ENCODE data around the gene RNASE7.

The RNASE7 gene

DNA sequence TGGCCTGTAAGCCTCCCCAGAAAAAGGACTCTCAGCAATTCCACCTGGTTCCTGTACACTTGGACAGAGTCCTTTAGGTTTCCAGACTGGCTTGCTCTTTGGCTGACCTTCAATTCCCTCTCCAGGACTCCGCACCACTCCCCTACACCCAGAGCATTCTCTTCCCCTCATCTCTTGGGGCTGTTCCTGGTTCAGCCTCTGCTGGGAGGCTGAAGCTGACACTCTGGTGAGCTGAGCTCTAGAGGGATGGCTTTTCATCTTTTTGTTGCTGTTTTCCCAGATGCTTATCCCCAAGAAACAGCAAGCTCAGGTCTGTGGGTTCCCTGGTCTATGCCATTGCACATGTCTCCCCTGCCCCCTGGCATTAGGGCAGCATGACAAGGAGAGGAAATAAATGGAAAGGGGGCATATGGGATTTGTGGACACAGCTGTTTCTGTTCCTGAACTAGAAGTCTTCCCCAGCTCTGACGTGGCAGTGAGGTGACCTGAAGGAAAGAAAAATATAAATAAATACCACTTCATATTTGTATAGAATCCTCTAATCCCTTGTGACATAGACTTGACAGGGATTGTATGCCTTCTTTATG, 1.3 kb downstream of the RNASE7 start:
- H3K9me3 Mint-ChIP-seq: no peaks in the 10 kb centered on the region
- H3K36me3 Mint-ChIP-seq (ENCODE audit: low read depth): no peaks in the 10 kb centered on the region
- peaks cover 6% of the 10 kb centered on the region for H3K4me1 Mint-ChIP-seq (ENCODE audit: low read depth)
- no peak overlapping the region for H3K4me3 Mint-ChIP-seq
- H3K27me3 Mint-ChIP-seq (ENCODE audit: low read depth): peaks cover 26% of the 10 kb centered on the region
- no peak overlapping the region for H3K27ac Mint-ChIP-seq
- DNase-seq (ENCODE audit: low spot score): no peak

DNA sequence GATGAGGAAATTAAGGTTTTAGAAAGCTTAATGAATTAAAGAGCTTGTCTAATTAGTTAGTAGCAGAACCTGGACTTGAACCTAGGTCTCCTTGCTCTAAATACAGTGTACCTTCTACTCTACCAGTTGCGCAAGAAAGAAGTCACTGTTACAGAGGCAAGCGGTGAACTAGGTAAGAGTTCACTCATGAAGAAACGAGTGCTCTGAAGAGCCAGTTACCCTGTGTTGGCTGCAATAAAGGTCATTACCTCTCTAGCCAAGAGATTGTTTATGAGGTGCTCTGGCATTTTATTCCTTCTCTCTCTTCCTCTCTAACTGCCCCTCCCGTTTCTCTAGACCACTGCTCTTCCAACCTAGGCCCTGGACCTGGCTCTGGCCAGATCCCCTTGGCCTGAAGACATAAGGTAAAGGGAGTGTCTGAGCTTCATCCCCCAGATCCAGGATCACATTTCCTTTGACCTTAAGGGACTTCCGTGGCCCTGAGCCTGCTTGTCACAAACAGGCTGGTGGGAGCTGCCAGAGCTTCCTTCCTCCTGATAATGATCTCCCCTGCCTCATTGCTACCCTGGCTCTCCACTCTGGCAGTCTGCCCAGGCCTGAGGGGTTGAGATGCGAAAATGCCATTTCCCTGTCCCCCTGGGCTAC, 1.9 kb downstream of the RNASE7 start:
- no peaks in the 10 kb centered on the region for H3K36me3 Mint-ChIP-seq (ENCODE audit: low read depth)
- peaks cover 6% of the 10 kb centered on the region for H3K4me1 Mint-ChIP-seq (ENCODE audit: low read depth)
- no peak overlapping the region for H3K27ac Mint-ChIP-seq
- peaks cover 26% of the 10 kb centered on the region for H3K27me3 Mint-ChIP-seq (ENCODE audit: low read depth)
- H3K9me3 Mint-ChIP-seq: no peaks in the 10 kb centered on the region
- no peak overlapping the region for H3K4me3 Mint-ChIP-seq
- DNase-seq (ENCODE audit: low spot score): no peak

DNA sequence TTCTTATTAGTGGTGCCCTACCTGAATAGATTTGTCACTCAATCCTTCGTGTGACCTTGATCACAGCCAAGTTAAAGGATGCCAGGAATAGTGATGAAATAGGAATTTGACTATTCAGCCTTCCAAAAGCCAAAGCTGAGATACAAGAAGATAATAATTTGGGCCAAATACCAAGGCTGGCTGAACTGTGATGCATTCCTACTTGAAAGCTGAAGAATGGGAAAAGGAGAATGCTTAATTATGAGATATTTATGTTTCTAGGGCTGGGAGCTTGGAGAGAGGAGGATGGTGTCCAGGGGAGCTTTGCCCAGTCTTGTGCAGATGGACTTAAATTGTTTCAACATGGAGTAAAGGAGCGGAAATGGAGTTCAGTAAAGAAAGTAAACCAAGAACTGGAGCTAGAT, 5.2 kb downstream of the RNASE7 start:
- Mint-ChIP-seq H3K27ac (no peak overlapping the region), H3K9me3 (no peaks in the 10 kb centered on the region), H3K36me3 (ENCODE audit: low read depth) (no peaks in the 10 kb centered on the region), H3K27me3 (ENCODE audit: low read depth) (peaks cover 32% of the 10 kb centered on the region), H3K4me3 (no peak overlapping the region), H3K4me1 (ENCODE audit: low read depth) (peaks cover 6% of the 10 kb centered on the region)
- DNase-seq (ENCODE audit: low spot score): no peak

DNA sequence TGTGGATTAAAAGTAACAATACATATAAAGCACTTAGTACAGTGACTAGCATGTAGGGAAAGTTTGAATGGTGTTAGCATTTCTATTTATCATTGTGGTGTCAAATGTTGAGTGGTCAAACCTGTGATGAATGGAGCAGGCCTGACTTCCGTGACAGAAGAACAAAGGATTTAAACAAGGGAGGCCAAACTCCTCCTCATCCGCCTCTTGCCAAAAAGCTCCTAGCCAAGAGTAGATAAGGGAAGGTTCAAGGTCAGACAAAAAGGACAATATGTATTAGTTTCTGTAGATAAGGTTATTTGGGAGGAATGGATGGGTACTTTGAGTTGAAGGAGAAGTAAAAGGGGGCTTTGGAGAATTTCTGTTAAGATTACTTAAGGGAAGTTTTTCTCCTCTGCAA, 6.5 kb downstream of the RNASE7 start:
- Mint-ChIP-seq H3K9me3 (no peaks in the 10 kb centered on the region), H3K27ac (no peak overlapping the region), H3K27me3 (ENCODE audit: low read depth) (peaks cover 29% of the 10 kb centered on the region), H3K4me1 (ENCODE audit: low read depth) (peaks cover 6% of the 10 kb centered on the region), H3K4me3 (no peak overlapping the region), H3K36me3 (ENCODE audit: low read depth) (no peaks in the 10 kb centered on the region)
- DNase-seq (ENCODE audit: low spot score): no peak

DNA sequence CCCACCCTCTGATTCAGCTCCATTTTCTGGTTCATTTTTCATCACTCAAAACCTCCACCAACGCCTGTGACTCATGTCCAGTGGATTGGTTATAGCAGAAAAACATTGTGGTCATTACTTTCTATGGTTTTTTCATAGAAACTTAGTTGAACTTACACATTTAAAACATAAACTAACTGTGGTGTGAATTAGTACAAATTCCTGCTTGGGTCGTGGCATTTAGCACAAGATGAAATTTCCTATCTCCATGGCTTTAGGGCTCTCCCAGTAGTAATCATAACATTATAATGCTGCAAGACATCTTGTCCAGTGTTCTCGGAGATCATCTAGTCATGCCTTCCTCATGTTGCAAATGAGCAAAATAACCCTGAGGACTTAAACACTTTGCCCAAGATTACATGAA, 7.1 kb downstream of the RNASE7 start:
- DNase-seq (ENCODE audit: low spot score): no peak
- Mint-ChIP-seq H3K36me3 (ENCODE audit: low read depth) (no peaks in the 10 kb centered on the region), H3K27me3 (ENCODE audit: low read depth) (peaks cover 27% of the 10 kb centered on the region)

DNA sequence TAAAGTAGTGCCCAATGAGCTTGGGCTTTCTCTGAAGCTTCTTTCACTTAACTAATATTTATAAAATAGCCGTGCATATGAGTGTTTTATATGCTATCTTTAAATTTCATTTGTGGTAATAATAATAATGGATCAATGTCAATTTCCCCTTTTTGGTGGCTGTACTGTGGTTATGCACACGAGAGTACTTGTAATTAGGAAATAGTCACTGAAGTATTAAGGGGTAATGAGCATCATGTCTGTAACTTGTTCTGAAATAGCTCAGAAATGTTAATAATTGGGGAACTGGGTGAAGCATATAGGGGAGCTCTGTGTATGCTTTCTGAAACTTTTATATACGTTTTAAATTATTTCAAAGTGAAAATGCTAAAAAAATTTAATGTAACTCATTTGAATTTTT, 8.4 kb downstream of the RNASE7 start:
- Mint-ChIP-seq H3K4me3 (no peak overlapping the region), H3K27me3 (ENCODE audit: low read depth) (peaks cover 15% of the 10 kb centered on the region), H3K9me3 (no peaks in the 10 kb centered on the region), H3K36me3 (ENCODE audit: low read depth) (no peaks in the 10 kb centered on the region), H3K4me1 (ENCODE audit: low read depth) (no peaks in the 10 kb centered on the region), H3K27ac (no peak overlapping the region)
- no peak for DNase-seq (ENCODE audit: low spot score)

More for the DNA sequence above, 7.1 kb downstream of the RNASE7 start:
- H3K4me1 Mint-ChIP-seq (ENCODE audit: low read depth): peaks cover 4% of the 10 kb centered on the region
- H3K27ac Mint-ChIP-seq: no peak overlapping the region
- no peak overlapping the region for H3K4me3 Mint-ChIP-seq
- no peaks in the 10 kb centered on the region for H3K9me3 Mint-ChIP-seq

DNA sequence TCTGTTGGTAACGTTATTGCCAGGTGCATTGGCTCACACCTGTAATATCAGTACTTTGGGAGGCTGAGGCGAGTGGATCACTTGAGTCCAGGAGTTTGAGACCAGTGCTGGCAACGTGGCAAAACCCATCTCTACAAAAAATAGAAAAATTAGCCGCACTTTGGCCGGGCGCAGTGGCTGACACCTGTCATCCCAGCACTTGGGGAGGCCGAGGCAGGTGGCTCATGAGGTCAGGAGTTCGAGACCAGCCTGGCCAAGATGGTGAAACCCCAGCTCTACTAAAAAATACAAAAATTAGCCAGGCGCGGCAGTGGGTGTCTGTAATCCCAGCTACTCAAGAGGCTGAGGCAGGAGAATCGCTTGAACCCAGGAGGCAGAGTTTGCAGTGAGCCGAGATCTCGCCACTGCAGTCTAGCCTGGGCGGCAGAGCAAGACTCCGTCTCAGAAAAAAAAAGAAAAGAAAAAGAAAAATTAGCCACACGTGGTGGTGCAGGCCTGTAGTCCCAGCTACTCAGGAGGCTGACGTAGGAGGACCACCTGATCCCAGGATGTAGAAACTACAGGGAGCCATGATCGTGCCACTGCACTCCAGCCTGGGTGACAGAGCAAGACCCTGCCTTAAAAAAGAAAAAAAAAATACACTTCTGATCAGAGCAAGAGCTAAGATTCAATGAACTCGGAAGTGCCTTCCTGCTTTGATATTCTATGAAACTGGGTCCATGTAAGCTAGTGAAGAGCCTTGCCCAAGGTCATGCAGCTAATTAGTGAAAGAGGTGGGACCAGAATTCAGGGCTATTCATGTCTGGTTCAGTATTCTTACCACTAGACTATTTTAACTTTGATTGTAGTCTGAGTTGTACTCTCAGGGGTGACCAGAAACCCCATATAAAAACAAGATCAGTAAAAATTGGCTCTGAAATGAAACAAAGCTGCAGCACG, 11.3 kb downstream of the RNASE7 start:
- H3K4me3 Mint-ChIP-seq: no peak overlapping the region
- no peak overlapping the region for H3K27ac Mint-ChIP-seq
- no peak for DNase-seq (ENCODE audit: low spot score)
- H3K27me3 Mint-ChIP-seq (ENCODE audit: low read depth): peaks cover 15% of the 10 kb centered on the region
- no peaks in the 10 kb centered on the region for H3K4me1 Mint-ChIP-seq (ENCODE audit: low read depth)
- no peaks in the 10 kb centered on the region for H3K36me3 Mint-ChIP-seq (ENCODE audit: low read depth)
- no peaks in the 10 kb centered on the region for H3K9me3 Mint-ChIP-seq

DNA sequence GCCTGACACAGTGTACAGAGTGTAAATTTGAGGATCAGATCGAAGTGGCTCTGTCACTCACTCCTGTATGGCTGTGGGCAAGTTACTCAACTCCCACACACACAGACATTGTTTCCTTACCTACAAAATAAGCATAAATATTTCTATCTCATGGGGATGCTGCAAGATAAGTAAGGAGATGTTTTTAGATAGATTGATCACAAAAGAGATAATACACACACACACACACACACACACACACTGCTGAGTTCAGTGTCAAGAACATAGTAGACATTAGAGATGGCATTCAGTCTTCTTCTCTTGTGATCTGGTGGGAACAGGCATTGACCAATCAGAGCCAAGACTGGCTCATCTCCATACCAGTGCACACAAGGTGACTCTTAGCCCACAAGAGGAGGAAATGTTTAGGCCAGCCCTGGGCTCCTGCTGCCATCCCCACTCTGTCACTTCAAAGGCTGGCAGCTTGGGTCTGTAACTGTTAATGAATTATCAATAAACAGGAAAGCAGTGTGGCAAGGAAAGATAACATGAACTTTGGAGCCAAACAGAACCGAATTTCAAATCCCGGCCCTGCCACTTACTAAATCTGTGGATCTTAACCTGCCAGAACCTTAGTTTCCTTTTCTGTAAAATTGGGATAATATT, 12.1 kb downstream of the RNASE7 start:
- no peaks in the 10 kb centered on the region for H3K4me1 Mint-ChIP-seq (ENCODE audit: low read depth)
- H3K36me3 Mint-ChIP-seq (ENCODE audit: low read depth): no peaks in the 10 kb centered on the region
- H3K9me3 Mint-ChIP-seq: no peaks in the 10 kb centered on the region
- no peak overlapping the region for H3K27ac Mint-ChIP-seq
- H3K4me3 Mint-ChIP-seq: no peak overlapping the region
- DNase-seq (ENCODE audit: low spot score): no peak
- peaks cover 13% of the 10 kb centered on the region for H3K27me3 Mint-ChIP-seq (ENCODE audit: low read depth)

DNA sequence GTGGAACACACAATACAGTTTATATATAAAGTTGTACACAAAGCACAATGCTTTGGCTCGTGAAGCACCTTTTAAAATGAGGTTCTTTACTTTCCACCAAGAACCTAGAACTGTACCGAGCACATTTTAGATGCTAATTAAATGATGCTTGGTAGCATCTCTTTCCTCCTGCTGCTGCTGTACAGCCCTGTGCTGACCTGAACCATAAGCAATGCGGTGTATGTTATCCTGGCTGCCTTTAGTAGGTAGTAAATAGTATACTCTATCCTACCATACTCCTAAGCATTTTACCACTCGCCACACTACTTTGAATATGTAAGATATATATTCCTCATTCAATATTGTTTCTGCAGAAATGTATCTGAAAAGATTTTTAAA, 12.6 kb downstream of the RNASE7 start:
- Mint-ChIP-seq H3K27me3 (ENCODE audit: low read depth) (peaks cover 11% of the 10 kb centered on the region), H3K27ac (no peak overlapping the region), H3K4me3 (no peak overlapping the region), H3K4me1 (ENCODE audit: low read depth) (no peaks in the 10 kb centered on the region), H3K36me3 (ENCODE audit: low read depth) (no peaks in the 10 kb centered on the region), H3K9me3 (no peaks in the 10 kb centered on the region)
- no peak for DNase-seq (ENCODE audit: low spot score)

DNA sequence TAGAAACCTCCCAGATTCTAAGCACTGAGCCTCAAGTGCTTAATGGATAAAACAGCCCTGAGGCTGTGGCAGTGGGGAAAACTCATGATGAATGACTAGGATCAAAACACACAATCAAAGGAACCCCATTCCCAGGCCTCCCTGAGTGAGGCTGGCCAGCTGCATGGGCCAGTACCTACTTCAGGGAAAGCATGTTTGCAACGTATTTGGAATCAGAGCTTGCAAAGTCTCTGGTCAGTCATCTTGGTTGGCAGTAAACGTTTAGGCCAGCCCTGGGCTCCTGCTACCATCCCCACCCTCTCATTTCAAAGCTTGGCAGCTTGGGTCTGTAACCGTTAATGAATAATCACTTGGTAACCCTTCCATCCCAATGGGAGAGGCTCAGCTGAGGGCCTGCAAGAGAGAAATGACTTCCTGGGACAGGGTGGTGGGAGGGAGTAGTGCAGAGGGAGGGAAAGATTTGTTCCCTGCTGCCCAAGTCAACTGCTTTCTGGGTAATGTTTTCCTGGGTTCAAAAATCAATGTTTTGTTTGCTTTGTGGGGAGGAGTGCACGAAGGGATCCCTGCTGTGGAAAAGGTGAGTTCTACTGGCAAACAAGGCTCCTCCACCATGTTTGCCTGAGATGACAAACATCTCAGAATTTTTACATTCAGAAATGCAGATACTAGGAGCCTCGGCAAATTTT, 13.4 kb downstream of the RNASE7 start:
- H3K9me3 Mint-ChIP-seq: no peaks in the 10 kb centered on the region
- peaks cover 16% of the 10 kb centered on the region for H3K27me3 Mint-ChIP-seq (ENCODE audit: low read depth)
- no peak overlapping the region for H3K27ac Mint-ChIP-seq
- H3K36me3 Mint-ChIP-seq (ENCODE audit: low read depth): no peaks in the 10 kb centered on the region
- no peaks in the 10 kb centered on the region for H3K4me1 Mint-ChIP-seq (ENCODE audit: low read depth)
- no peak overlapping the region for H3K4me3 Mint-ChIP-seq
- DNase-seq (ENCODE audit: low spot score): no peak

DNA sequence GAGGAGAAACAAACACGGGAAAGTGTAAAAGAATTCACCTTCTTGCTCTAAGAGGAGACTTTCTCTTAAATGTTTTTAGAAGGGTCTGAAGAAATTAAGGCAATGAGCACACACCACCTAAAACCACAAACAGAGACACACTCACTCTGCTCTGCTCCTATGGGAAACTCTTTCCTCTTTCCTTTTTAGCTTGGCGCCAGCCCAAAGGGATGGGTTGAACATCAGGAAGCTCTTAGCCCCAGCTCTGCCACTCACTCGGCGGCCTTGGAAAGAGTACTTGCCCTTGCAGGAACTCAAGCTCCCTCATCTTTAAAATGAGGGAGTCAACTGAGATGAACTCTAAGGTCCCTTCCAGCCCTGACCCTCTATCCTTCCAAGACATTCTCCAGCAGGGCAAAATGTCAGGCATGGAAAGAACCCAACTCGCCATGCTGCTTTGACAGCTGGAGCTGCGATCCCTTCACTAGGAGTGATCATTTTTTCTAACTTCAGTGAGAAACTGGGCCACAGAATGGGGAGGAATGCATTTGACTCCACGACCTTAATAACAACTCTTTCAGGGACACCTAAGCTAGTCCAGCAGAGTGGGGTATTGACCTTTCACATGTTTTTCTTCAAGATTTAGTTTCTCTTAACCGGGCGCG, 14.5 kb downstream of the RNASE7 start:
- H3K36me3 Mint-ChIP-seq (ENCODE audit: low read depth): no peaks in the 10 kb centered on the region
- no peak overlapping the region for H3K4me3 Mint-ChIP-seq
- peaks cover 22% of the 10 kb centered on the region for H3K27me3 Mint-ChIP-seq (ENCODE audit: low read depth)
- no peak overlapping the region for H3K27ac Mint-ChIP-seq
- no peaks in the 10 kb centered on the region for H3K4me1 Mint-ChIP-seq (ENCODE audit: low read depth)
- DNase-seq (ENCODE audit: low spot score): no peak
- H3K9me3 Mint-ChIP-seq: no peaks in the 10 kb centered on the region

DNA sequence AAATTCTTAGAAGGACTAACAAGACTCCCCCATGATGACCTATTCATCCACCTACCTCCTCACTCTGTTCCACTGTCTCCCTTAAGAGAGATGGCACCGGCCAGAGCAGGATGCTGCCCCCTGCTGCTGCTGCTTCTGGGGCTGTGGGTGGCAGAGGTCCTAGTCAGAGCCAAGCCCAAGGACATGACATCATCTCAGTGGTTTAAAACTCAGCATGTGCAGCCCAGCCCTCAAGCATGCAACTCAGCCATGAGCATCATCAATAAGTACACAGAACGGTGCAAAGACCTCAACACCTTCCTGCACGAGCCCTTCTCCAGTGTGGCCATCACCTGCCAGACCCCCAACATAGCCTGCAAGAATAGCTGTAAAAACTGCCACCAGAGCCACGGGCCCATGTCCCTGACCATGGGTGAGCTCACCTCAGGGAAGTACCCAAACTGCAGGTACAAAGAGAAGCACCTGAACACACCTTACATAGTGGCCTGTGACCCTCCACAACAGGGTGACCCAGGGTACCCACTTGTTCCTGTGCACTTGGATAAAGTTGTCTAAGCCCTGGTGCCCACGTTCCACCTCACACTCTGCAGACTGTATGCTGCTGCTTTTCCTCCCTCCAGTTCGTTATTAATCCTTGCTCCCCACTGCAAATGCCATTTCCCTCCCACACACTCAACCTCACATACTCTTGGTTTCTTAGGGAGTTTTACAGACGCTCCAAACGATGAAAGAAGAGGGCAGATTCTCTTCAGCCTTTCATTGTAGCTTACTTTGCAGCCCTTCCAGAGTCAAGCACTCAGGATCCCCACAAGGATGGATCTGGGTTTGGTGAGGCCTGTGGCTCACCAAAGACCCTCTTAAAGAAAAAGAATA, 15.9 kb downstream of the RNASE7 start, which contains the start of gene RNASE8:
TSS of gene RNASE8 (plus strand) at position 20 of the 873 bp plus-strand sequence. CDS start at position 91, 71 bp downstream.
- no peak for DNase-seq (ENCODE audit: low spot score)
- no peak within 1 kb of the TSS for H3K27ac Mint-ChIP-seq
- no peak within 1 kb of the TSS for H3K4me3 Mint-ChIP-seq
- no peaks in the 10 kb centered on the region for H3K4me1 Mint-ChIP-seq (ENCODE audit: low read depth)
- H3K27me3 Mint-ChIP-seq (ENCODE audit: low read depth): peaks cover 26% of the 10 kb centered on the region
- H3K36me3 Mint-ChIP-seq (ENCODE audit: low read depth): no peaks in the 10 kb centered on the region
- no peaks in the 10 kb centered on the region for H3K9me3 Mint-ChIP-seq

All from T-helper 2 cell treated with Interferon-gamma antibody and Interleukin-4, amounts not matched to agents 5 μg/mL and 100 μg/mL, for 36 hours (primary cell).